Measurements from ENCODE around the gene ZNF521. TPM values are rescaled to one million over a fixed set of nuclear protein-coding genes. Genes with fewer than 3 reads are reported as not detected.

ZNF521 gene
- total and polyA plus RNA-seq, 2 experiments from 2014 or later: 3.1 to 9.2 TPM

DNA sequence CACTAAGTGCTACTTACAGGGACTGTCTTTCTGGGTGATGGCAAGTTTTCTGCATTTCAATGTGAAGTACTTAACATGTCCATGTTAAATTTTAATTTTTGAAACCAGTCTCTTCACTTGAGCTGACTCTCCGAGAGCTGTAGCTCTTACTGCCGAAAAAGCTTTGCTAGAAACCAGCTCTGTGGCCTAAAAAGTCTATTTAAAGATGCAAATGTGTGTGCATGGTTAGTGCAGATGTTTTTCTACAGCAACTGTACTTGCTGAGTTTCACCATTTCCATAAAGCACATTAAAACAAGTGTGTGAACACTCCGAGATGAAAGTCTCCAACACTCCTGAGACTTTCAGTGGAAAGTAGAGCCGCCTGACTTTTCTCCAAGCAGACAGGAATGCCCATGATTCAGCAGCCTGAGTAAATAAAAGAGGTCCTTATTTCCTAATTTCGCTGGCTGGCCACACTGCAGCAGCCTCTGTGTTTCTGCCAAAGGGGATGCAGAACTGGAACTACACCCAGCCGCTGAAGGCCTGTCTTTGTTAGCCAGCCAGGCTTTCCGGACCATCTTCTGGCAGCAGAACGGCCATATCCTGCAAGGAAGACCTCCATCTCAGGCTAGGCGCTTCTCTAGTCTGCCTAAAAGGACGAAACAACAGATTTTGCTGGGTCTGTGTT lies 121.2 kb downstream of the ZNF521 start (continued):
- TF ChIP-seq, protein P1, sequence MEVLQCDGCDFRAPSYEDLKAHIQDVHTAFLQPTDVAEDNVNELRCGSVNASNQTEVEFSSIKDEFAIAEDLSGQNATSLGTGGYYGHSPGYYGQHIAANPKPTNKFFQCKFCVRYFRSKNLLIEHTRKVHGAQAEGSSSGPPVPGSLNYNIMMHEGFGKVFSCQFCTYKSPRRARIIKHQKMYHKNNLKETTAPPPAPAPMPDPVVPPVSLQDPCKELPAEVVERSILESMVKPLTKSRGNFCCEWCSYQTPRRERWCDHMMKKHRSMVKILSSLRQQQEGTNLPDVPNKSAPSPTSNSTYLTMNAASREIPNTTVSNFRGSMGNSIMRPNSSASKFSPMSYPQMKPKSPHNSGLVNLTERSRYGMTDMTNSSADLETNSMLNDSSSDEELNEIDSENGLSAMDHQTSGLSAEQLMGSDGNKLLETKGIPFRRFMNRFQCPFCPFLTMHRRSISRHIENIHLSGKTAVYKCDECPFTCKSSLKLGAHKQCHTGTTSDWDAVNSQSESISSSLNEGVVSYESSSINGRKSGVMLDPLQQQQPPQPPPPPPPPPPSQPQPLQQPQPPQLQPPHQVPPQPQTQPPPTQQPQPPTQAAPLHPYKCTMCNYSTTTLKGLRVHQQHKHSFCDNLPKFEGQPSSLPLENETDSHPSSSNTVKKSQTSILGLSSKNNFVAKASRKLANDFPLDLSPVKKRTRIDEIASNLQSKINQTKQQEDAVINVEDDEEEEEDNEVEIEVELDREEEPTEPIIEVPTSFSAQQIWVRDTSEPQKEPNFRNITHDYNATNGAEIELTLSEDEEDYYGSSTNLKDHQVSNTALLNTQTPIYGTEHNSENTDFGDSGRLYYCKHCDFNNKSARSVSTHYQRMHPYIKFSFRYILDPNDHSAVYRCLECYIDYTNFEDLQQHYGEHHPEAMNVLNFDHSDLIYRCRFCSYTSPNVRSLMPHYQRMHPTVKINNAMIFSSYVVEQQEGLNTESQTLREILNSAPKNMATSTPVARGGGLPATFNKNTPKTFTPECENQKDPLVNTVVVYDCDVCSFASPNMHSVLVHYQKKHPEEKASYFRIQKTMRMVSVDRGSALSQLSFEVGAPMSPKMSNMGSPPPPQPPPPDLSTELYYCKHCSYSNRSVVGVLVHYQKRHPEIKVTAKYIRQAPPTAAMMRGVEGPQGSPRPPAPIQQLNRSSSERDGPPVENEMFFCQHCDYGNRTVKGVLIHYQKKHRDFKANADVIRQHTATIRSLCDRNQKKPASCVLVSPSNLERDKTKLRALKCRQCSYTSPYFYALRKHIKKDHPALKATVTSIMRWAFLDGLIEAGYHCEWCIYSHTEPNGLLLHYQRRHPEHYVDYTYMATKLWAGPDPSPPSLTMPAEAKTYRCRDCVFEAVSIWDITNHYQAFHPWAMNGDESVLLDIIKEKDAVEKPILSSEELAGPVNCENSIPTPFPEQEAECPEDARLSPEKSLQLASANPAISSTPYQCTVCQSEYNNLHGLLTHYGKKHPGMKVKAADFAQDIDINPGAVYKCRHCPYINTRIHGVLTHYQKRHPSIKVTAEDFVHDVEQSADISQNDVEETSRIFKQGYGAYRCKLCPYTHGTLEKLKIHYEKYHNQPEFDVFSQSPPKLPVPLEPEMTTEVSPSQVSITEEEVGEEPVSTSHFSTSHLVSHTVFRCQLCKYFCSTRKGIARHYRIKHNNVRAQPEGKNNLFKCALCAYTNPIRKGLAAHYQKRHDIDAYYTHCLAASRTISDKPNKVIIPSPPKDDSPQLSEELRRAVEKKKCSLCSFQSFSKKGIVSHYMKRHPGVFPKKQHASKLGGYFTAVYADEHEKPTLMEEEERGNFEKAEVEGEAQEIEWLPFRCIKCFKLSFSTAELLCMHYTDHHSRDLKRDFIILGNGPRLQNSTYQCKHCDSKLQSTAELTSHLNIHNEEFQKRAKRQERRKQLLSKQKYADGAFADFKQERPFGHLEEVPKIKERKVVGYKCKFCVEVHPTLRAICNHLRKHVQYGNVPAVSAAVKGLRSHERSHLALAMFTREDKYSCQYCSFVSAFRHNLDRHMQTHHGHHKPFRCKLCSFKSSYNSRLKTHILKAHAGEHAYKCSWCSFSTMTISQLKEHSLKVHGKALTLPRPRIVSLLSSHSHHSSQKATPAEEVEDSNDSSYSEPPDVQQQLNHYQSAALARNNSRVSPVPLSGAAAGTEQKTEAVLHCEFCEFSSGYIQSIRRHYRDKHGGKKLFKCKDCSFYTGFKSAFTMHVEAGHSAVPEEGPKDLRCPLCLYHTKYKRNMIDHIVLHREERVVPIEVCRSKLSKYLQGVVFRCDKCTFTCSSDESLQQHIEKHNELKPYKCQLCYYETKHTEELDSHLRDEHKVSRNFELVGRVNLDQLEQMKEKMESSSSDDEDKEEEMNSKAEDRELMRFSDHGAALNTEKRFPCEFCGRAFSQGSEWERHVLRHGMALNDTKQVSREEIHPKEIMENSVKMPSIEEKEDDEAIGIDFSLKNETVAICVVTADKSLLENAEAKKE (CRISPR knock-in tag; IDR thresholded peaks at IDR 0.05): no peak
- no peak for TF ChIP-seq NANOG (IDR thresholded peaks at IDR 0.05; ENCODE audit: borderline replicate concordance)
- TF ChIP-seq ZNF114 (CRISPR knock-in tag; IDR thresholded peaks at IDR 0.05): no peak
- no peak for TF ChIP-seq EZH2phosphoT487 (IDR thresholded peaks at IDR 0.05; ENCODE audit: unreplicated experiment)
- no peak for TF ChIP-seq EZH2 (IDR thresholded peaks at IDR 0.05; ENCODE audit: low read depth, unreplicated experiment)
- TF ChIP-seq, protein P2, sequence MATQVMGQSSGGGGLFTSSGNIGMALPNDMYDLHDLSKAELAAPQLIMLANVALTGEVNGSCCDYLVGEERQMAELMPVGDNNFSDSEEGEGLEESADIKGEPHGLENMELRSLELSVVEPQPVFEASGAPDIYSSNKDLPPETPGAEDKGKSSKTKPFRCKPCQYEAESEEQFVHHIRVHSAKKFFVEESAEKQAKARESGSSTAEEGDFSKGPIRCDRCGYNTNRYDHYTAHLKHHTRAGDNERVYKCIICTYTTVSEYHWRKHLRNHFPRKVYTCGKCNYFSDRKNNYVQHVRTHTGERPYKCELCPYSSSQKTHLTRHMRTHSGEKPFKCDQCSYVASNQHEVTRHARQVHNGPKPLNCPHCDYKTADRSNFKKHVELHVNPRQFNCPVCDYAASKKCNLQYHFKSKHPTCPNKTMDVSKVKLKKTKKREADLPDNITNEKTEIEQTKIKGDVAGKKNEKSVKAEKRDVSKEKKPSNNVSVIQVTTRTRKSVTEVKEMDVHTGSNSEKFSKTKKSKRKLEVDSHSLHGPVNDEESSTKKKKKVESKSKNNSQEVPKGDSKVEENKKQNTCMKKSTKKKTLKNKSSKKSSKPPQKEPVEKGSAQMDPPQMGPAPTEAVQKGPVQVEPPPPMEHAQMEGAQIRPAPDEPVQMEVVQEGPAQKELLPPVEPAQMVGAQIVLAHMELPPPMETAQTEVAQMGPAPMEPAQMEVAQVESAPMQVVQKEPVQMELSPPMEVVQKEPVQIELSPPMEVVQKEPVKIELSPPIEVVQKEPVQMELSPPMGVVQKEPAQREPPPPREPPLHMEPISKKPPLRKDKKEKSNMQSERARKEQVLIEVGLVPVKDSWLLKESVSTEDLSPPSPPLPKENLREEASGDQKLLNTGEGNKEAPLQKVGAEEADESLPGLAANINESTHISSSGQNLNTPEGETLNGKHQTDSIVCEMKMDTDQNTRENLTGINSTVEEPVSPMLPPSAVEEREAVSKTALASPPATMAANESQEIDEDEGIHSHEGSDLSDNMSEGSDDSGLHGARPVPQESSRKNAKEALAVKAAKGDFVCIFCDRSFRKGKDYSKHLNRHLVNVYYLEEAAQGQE (IDR thresholded peaks at IDR 0.05; ENCODE audit: unreplicated experiment): no peak
- TF ChIP-seq ZNF331 (CRISPR knock-in tag; IDR thresholded peaks at IDR 0.05; ENCODE audit: low read depth): no peak
- TF ChIP-seq POLR2AphosphoS5 (IDR thresholded peaks at IDR 0.05; ENCODE audit: low read depth): no peak
- TF ChIP-seq STAT1 (IDR thresholded peaks at IDR 0.05; ENCODE audit: unreplicated experiment): no peak
- no peak for TF ChIP-seq CREB1 (CRISPR knock-in tag; IDR thresholded peaks at IDR 0.05; ENCODE audit: low read depth)
- TF ChIP-seq, protein P3, sequence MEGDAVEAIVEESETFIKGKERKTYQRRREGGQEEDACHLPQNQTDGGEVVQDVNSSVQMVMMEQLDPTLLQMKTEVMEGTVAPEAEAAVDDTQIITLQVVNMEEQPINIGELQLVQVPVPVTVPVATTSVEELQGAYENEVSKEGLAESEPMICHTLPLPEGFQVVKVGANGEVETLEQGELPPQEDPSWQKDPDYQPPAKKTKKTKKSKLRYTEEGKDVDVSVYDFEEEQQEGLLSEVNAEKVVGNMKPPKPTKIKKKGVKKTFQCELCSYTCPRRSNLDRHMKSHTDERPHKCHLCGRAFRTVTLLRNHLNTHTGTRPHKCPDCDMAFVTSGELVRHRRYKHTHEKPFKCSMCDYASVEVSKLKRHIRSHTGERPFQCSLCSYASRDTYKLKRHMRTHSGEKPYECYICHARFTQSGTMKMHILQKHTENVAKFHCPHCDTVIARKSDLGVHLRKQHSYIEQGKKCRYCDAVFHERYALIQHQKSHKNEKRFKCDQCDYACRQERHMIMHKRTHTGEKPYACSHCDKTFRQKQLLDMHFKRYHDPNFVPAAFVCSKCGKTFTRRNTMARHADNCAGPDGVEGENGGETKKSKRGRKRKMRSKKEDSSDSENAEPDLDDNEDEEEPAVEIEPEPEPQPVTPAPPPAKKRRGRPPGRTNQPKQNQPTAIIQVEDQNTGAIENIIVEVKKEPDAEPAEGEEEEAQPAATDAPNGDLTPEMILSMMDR (conservative IDR thresholded peaks at IDR 0.05; ENCODE audit: low read depth in 2 of 2): no peak

Data from GM23338 (cell line).